Vagina (tissue), 2 donors: ENCODE measurements around the gene SNU13.
"Not testable (repeated sequence)": the region's sequence is repeated elsewhere in the genome, so short reads cannot be mapped to it uniquely, and the experiment has no call there.

Experiments
- POLR2A ChIP-seq, 2 donors: fragments of 450-650 bp; IDR thresholded peaks; one replicate each; pipeline ENCODE4 v1.6.1; 2017; ENCODE audit warnings: antibody characterized with exemption in 2 of 2, mild to moderate bottlenecking in 2 of 2, moderate library complexity in 2 of 2
- TF ChIP-seq, protein P1 (sequence below), 3 experiments: fragments of 450-650 bp in 2 of 3; fragments of 200-600 bp in 1 of 3; sonication (generic) in 1 of 3; IDR thresholded peaks; one replicate each; pipeline ENCODE4 v1.5.1; 2017 to 2019; ENCODE audit warnings: antibody characterized with exemption in 3 of 3, mild to moderate bottlenecking in 2 of 3, moderate library complexity in 2 of 3

DNA sequence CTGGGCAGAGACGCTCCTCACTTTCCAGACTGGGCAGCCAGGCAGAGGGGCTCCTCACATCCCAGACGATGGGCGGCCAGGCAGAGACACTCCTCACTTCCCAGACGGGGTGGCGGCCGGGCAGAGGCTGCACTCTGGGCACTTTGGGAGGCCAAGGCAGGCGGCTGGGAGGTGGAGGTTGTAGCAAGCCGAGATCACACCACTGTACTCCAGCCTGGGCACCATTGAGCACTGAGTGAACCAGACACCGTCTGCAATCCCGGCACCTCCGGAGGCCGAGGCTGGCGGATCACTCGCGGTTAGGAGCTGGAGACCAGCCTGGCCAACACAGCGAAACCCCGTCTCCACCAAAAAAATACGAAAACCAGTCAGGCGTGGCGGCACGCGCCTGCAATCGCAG lies 57.1 kb downstream of the SNU13 start:
- TF ChIP-seq, protein P1, sequence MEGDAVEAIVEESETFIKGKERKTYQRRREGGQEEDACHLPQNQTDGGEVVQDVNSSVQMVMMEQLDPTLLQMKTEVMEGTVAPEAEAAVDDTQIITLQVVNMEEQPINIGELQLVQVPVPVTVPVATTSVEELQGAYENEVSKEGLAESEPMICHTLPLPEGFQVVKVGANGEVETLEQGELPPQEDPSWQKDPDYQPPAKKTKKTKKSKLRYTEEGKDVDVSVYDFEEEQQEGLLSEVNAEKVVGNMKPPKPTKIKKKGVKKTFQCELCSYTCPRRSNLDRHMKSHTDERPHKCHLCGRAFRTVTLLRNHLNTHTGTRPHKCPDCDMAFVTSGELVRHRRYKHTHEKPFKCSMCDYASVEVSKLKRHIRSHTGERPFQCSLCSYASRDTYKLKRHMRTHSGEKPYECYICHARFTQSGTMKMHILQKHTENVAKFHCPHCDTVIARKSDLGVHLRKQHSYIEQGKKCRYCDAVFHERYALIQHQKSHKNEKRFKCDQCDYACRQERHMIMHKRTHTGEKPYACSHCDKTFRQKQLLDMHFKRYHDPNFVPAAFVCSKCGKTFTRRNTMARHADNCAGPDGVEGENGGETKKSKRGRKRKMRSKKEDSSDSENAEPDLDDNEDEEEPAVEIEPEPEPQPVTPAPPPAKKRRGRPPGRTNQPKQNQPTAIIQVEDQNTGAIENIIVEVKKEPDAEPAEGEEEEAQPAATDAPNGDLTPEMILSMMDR (IDR thresholded peaks at IDR 0.05), result not testable (repeated sequence)
- TF ChIP-seq POLR2A (IDR thresholded peaks at IDR 0.05), result not testable (repeated sequence)
